MM.1S (cell line): ENCODE measurements around the gene CDK5RAP2.

Experiments
- DNase-seq: peaks from one replicate; pipeline ENCODE4 v3.0.0-alpha.2; 2015
- H2AFZ ChIP-seq: fragments of 300-600 bp; sonication (generic); 2 replicates; pipeline ENCODE4 v1.6.0; 2016; ENCODE audit warnings: antibody characterized with exemption, low read length
- H3F3A ChIP-seq: fragments of 300-600 bp; sonication (generic); 2 replicates; pipeline ENCODE4 v1.6.1; 2016; ENCODE audit warnings: mild to moderate bottlenecking, antibody characterized with exemption, low read length, moderate library complexity, mixed read lengths; ENCODE audit not compliant: insufficient read depth
- H3K27ac ChIP-seq: fragments of 300-600 bp; sonication (generic); 2 replicates; pipeline ENCODE4 v1.5.1; 2016; ENCODE audit warnings: mild to moderate bottlenecking, low read length
- H3K27me3 ChIP-seq: fragments of 300-600 bp; sonication (generic); replicated peaks from 2 replicates; pipeline ENCODE4 v1.6.0; 2016; ENCODE audit warnings: low read length; ENCODE audit not compliant: insufficient read depth
- H3K36me3 ChIP-seq: fragments of 300-600 bp; sonication (generic); replicated peaks from 2 replicates; pipeline ENCODE4 v1.6.1; 2016; ENCODE audit warnings: mild to moderate bottlenecking, low read length, mixed read lengths; ENCODE audit not compliant: insufficient read depth
- H3K4me1 ChIP-seq: fragments of 300-600 bp; sonication (generic); 2 replicates; pipeline ENCODE4 v1.6.1; 2016; ENCODE audit warnings: low read length, mixed read lengths
- H3K4me2 ChIP-seq: fragments of 300-600 bp; sonication (generic); 2 replicates; pipeline ENCODE4 v1.6.0; 2016; ENCODE audit warnings: low read depth, low read length
- H3K4me3 ChIP-seq: fragments of 300-600 bp; sonication (generic); 2 replicates; pipeline ENCODE4 v1.5.1; 2016; ENCODE audit warnings: low read length, mixed read lengths
- H3K79me2 ChIP-seq: fragments of 300-600 bp; sonication (generic); 2 replicates; pipeline ENCODE4 v1.6.1; 2016; ENCODE audit warnings: mixed run types, low read length, mixed read lengths
- H3K9ac ChIP-seq: fragments of 300-600 bp; sonication (generic); 2 replicates; pipeline ENCODE4 v1.6.1; 2016; ENCODE audit warnings: low read length, mixed read lengths
- H3K9me2 ChIP-seq: fragments of 300-600 bp; sonication (generic); replicated peaks from 2 replicates; pipeline ENCODE4 v1.6.1; 2016; ENCODE audit warnings: mild to moderate bottlenecking, low read length, mixed read lengths; ENCODE audit not compliant: insufficient read depth
- H3K9me3 ChIP-seq: fragments of 300-600 bp; sonication (generic); replicated peaks from 2 replicates; pipeline ENCODE4 v1.6.1; 2016; ENCODE audit warnings: mild to moderate bottlenecking, low read length, mixed read lengths; ENCODE audit not compliant: insufficient read depth
- H4K20me1 ChIP-seq: fragments of 300-600 bp; sonication (generic); 2 replicates; pipeline ENCODE4 v1.6.1; 2016; ENCODE audit warnings: mild to moderate bottlenecking, low read length, moderate library complexity, mixed read lengths; ENCODE audit not compliant: insufficient read depth
- CTCF ChIP-seq: fragments of 300-600 bp; sonication (generic); IDR thresholded peaks from 2 replicates; pipeline ENCODE4 v1.5.1; 2016; ENCODE audit warnings: antibody characterized with exemption, low read length, mixed read lengths
- EZH2 ChIP-seq: fragments of 300-600 bp; sonication (generic); optimal IDR thresholded peaks from 2 replicates; pipeline ENCODE3; 2017; ENCODE audit warnings: low read depth, mild to moderate bottlenecking, antibody characterized with exemption, low read length, mixed read lengths
- EZH2phosphoT487 ChIP-seq: fragments of 300-600 bp; sonication (generic); IDR thresholded peaks from 2 replicates; pipeline ENCODE4 v1.6.1; 2018; ENCODE audit warnings: antibody characterized with exemption, low read length

Gene CDK5RAP2

GRCh38 chr9:120622790-120623189, 42.8 kb upstream of the CDK5RAP2 start:
- Histone ChIP-seq H3F3A (no peaks in the 10 kb centered on the region), H3K27ac (no peak overlapping the region), H3K9me3 (no peaks in the 10 kb centered on the region), H3K4me2 (no peak overlapping the region), H3K36me3 (no peaks in the 10 kb centered on the region), H4K20me1 (no peaks in the 10 kb centered on the region), H3K79me2 (no peaks in the 10 kb centered on the region), H2AFZ (no peak overlapping the region), H3K9me2 (no peaks in the 10 kb centered on the region), H3K4me3 (no peak overlapping the region), H3K4me1 (0 out of 2 replicates have a peak, but pooled peaks cover 6% of the 10 kb centered on the region), H3K9ac (no peak overlapping the region), H3K27me3 (no peaks in the 10 kb centered on the region)
- DNase-seq = no peak
- TF ChIP-seq EZH2 (no peak), CTCF (no peak), EZH2phosphoT487 (no peak)

GRCh38 chr9:120621941-120622340, 42.0 kb upstream of the CDK5RAP2 start:
- no peaks in the 10 kb centered on the region for H3K9me3 ChIP-seq
- no peak for DNase-seq
- no peaks in the 10 kb centered on the region for H3K36me3 ChIP-seq
- TF ChIP-seq EZH2phosphoT487 (no peak), CTCF (no peak), EZH2 (no peak)
- no peaks in the 10 kb centered on the region for H3F3A ChIP-seq
- H3K4me2 ChIP-seq = no peak overlapping the region
- no peaks in the 10 kb centered on the region for H3K9me2 ChIP-seq
- no peaks in the 10 kb centered on the region for H3K27me3 ChIP-seq
- no peaks in the 10 kb centered on the region for H3K79me2 ChIP-seq
- no peak overlapping the region for H3K27ac ChIP-seq
- H3K9ac ChIP-seq = no peak overlapping the region
- H3K4me1 ChIP-seq = 0 out of 2 replicates have a peak, but pooled peaks cover 6% of the 10 kb centered on the region
- no peak overlapping the region for H3K4me3 ChIP-seq
- H2AFZ ChIP-seq = no peak overlapping the region
- no peaks in the 10 kb centered on the region for H4K20me1 ChIP-seq

GRCh38 chr9:120619751-120620655, 40.0 kb upstream of the CDK5RAP2 start:
- no peak for TF ChIP-seq EZH2
- TF ChIP-seq CTCF = peak; percentile 86
- H3K4me2 ChIP-seq = peak overlapping the region; percentile 47
- H3K9me2 ChIP-seq = no peaks in the 10 kb centered on the region
- H3K27me3 ChIP-seq = no peaks in the 10 kb centered on the region
- no peaks in the 10 kb centered on the region for H3F3A ChIP-seq
- peak overlapping the region; percentile 49; the same call in 1 of the 2 replicates for H2AFZ ChIP-seq
- H3K4me1 ChIP-seq = 0 out of 2 replicates have a peak, but pooled peaks cover 6% of the 10 kb centered on the region
- no peaks in the 10 kb centered on the region for H3K79me2 ChIP-seq
- peak; percentile 61 for DNase-seq
- H3K9ac ChIP-seq = peak overlapping the region; percentile 25; the same call in 1 of the 2 replicates
- no peaks in the 10 kb centered on the region for H3K9me3 ChIP-seq
- no peak overlapping the region for H3K27ac ChIP-seq
- H3K4me3 ChIP-seq = no peak overlapping the region; the same call in 1 of the 2 replicates
- H4K20me1 ChIP-seq = no peaks in the 10 kb centered on the region
- H3K36me3 ChIP-seq = no peaks in the 10 kb centered on the region
